ENCODE data around the gene NCR3LG1.

DNA sequence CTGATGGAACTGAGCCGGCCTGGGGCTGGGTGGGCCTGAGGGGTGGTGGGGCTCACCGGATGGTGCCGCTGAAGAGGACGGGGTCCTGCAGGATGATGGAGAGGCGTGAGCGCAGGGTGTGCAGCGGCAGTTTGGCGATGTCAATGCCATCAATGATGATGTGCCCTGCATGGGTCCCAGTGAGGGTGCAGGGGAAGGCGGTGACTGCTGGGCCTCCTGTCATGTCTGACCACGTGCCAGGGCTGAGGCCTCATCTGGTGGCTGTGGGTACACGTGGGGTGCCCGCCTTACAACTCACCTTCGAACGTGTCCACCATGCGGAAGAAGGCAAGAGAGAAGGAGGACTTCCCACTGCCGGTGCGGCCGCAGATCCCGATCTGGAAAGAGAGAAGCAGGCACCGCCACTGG lies 44.0 kb downstream of the NCR3LG1 start:
- TF ChIP-seq, protein P1, sequence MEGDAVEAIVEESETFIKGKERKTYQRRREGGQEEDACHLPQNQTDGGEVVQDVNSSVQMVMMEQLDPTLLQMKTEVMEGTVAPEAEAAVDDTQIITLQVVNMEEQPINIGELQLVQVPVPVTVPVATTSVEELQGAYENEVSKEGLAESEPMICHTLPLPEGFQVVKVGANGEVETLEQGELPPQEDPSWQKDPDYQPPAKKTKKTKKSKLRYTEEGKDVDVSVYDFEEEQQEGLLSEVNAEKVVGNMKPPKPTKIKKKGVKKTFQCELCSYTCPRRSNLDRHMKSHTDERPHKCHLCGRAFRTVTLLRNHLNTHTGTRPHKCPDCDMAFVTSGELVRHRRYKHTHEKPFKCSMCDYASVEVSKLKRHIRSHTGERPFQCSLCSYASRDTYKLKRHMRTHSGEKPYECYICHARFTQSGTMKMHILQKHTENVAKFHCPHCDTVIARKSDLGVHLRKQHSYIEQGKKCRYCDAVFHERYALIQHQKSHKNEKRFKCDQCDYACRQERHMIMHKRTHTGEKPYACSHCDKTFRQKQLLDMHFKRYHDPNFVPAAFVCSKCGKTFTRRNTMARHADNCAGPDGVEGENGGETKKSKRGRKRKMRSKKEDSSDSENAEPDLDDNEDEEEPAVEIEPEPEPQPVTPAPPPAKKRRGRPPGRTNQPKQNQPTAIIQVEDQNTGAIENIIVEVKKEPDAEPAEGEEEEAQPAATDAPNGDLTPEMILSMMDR (IDR thresholded peaks at IDR 0.05; ENCODE audit: low read depth, low read length, poor library complexity, severe bottlenecking): no peak
- TF ChIP-seq EZH2phosphoT487 (IDR thresholded peaks at IDR 0.05; ENCODE audit: borderline replicate concordance, low read length): no peak
